ENCODE measurements around the gene HGS.

DNA sequence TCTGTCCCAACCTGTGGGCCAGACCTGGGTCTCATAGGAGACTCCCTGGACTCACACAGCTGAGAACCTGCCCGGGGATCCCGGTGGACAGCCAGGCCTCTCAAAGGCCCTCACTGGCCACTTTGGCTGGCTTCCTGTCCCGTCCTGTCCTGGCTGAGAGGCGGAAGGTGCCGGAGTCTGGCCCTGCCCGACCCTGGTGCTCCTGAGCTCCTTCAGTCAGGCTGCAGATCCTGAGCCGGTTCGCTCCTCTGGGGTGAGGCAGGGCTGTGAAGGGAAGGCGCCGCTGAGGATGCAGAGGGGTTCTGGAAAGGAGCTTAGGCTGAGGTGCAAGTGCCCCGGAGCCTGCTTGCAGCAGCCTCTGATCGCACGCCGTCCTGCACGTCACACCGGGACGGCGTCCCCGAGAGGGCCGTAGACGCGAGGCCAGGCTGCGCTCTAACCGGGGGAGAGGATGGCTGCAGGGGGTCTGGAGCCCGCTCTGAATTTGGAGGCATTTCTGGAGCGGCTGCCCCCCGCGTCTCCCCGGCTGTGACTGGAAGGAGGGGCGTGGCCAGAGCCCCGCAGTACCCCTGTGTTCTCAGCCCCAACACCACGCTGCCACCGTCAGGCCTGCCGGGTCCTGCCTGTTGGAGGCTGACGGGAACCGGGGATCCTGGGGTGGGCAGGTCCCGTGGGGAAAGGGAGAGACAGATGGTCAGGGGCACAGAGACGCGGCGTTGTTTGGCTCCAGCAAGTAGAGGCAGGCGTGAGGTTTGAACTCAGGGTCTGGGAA, 4.1 kb downstream of the HGS start:
- no peak for TF ChIP-seq POLR2A (IDR thresholded peaks at IDR 0.05)
- TF ChIP-seq, protein P1, sequence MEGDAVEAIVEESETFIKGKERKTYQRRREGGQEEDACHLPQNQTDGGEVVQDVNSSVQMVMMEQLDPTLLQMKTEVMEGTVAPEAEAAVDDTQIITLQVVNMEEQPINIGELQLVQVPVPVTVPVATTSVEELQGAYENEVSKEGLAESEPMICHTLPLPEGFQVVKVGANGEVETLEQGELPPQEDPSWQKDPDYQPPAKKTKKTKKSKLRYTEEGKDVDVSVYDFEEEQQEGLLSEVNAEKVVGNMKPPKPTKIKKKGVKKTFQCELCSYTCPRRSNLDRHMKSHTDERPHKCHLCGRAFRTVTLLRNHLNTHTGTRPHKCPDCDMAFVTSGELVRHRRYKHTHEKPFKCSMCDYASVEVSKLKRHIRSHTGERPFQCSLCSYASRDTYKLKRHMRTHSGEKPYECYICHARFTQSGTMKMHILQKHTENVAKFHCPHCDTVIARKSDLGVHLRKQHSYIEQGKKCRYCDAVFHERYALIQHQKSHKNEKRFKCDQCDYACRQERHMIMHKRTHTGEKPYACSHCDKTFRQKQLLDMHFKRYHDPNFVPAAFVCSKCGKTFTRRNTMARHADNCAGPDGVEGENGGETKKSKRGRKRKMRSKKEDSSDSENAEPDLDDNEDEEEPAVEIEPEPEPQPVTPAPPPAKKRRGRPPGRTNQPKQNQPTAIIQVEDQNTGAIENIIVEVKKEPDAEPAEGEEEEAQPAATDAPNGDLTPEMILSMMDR (IDR thresholded peaks at IDR 0.05), result no peak
- TF ChIP-seq POLR2AphosphoS5 (IDR thresholded peaks at IDR 0.05), result no peak

All from prostate gland (tissue), 2 donors.